ENCODE data around the gene CTXN3. TPM values are rescaled to one million over a fixed set of nuclear protein-coding genes. Genes with fewer than 3 reads are reported as not detected.

The CTXN3 gene
- total RNA-seq, 2 donors from 2014 or later, result not detected

DNA sequence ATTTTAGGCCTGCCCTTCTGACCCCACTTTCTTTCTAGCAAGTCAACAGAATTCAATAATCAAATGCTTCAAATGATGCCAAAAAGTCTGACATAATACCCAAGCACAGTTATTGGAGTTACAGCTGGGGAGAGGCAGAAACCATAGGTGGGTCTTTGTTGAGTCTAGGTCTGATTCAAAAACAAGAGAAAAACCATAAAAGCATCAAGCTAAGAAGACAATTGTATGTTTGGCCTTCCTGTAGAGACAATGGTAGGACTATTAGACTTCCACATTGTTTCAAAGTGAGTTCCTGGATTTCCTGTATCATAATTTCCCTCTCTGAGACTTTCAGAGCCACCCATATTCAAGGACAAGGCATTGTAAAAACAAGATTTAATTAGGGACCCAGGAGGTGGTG is 37.5 kb downstream of the CTXN3 start:
- ATAC-seq, result no peak
- DNase-seq, result no peak
- intact Hi-C loops (cut with DNase I), result no loop called here

- no peak for DNase-seq
- intact Hi-C loops (cut with DNase I), result no loop called here
- no peak for ATAC-seq
These were observed 45.8 kb downstream of the CTXN3 start for GRCh38 chr5:127694518-127695171.

GRCh38 chr5:127695346-127695745 is 46.5 kb downstream of the CTXN3 start:
- no peak for ATAC-seq
- intact Hi-C loops (cut with DNase I), result no loop called here
- no peak for DNase-seq

- DNase-seq (no peak), ATAC-seq (no peak)
- intact Hi-C loops (cut with DNase I), result no loop called here
These were observed 47.8 kb downstream of the CTXN3 start for GRCh38 chr5:127696683-127697082.

DNA sequence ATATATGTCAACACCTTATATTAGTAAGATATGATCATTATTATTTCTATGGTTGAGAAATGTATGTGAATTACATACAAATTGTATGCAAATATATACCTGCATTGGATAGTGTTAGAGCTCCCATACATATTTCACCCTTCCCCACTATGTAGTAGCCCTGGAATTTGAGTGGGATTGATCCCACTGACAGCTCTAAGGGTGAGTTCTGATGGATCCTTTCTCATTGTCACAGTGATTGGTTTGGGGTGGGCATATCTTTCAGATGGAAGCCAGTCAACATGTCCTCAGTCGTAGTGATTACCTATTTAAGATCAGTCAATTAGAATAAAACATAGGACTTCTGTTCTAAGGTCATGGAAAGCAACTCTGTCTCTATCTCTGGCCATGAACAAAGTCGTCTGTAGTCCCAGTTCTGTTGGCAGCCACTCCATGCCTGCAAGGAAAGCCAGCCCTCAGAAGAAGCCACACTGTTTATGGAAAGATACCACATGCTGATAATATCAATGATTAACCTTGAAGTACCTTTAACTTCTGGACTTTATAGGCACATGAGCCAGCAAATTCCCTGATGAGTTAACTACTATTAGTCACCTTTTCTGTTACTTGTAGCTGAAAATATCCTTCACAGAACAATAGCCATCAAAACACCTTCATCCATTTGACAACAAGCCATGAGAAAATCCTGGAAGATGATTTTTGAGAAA is 49.2 kb downstream of the CTXN3 start:
- DNase-seq, result no peak
- ATAC-seq, result no peak
- intact Hi-C loops (cut with DNase I), result no loop called here

- no peak for ATAC-seq
- intact Hi-C loops (cut with DNase I), result no loop called here
- no peak for DNase-seq
These were observed 50.5 kb downstream of the CTXN3 start for GRCh38 chr5:127699416-127699815.

DNA sequence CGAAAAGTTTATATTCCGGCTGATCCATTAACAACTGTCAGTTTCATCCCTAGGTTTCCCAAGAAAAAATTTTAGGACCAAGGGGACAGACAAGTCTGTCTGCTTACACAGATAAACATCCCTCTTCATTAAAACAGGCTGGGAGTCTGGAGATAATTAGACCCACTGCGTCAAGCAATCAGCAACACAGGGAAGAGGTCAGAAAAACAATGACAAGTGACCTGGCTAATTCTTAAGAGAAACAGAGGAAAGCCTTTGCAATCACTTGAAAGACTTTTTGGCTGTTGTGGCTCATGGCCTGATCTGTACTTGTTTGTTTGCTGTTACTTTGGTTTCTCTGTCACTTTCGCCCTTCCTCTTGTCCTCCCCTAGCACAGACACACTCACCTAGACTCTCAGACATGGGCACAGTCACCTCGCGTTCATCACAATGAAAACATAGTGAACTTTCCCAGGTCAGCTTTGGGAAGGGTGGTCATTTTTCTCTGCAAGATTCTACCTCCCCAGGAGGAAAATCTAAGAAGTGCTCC is 51.4 kb downstream of the CTXN3 start:
- intact Hi-C loops (cut with DNase I), result no loop called here
- DNase-seq, result no peak
- ATAC-seq, result no peak

GRCh38 chr5:127702434-127702833 is 53.6 kb downstream of the CTXN3 start:
- DNase-seq (no peak), ATAC-seq (no peak)
- intact Hi-C loops (cut with DNase I), result no loop called here

GRCh38 chr5:127702926-127703561 is 54.2 kb downstream of the CTXN3 start, which contains the start of gene CCDC192:
CCDC192 (plus strand) TSS chr5:127703391; CDS start chr5:127703446, 55 bp downstream.
- no peak for ATAC-seq
- DNase-seq, result no peak
- intact Hi-C loops (cut with DNase I), result no loop called here

DNA sequence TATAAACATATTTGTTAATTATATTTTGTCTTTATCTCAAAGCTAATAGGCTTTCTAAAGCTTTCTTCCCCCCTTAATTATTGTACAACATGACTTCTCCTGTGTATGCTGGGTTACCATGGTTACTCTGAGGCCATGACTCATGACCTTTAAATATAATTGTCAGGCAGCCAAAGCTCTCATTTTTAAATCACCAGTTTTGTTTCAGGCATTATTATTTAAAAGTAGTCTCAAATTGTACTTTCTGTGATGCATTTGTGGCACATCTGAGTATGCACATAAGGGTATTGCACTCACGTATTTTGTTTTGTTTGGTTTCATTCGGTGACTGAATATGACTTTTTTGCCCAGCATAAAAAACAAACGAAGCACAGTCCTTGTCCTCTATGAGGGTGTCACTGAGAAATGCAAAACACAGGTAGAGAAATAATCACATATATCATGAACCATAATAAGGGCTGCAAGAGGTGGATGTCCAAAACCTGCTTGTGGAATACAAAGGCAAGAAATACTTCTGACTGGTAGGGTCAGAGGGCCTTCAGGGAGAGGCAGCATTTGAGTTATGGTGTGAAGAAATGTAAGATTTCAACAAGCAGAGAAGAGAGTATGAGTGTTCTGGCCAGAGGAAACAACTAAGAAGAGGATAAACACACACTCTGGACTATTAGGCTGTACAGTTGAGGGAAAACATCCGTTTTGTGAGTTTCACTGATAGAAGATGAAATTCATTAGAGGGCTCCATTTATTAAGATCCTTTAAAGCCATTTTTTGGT is 56.4 kb downstream of the CTXN3 start:
- ATAC-seq (peak; percentile 75 to 79), DNase-seq (no peak)

DNA sequence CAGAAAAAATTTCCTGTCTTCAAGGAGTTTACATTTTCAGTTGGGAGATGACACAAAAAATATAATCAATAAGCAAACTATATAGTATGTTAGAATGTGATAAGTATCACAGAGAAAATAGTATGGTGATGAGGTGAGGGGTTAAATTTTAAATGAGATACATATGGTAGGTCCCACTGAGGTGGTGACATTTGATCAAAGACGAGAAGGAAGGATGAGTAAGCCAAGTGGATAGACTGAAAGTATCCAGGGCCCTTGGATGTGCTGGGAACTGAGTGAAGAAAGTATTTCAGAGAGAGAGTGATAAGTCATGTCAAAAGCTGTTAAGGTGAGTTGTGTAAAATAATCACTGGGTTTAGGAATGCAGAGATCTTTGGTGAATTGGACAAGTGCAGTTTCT is 57.8 kb downstream of the CTXN3 start:
- DNase-seq, result no peak
- peak in 1 of 2 donors; percentile 43 for ATAC-seq
- intact Hi-C loops (cut with DNase I), result no loop called here

More for the DNA sequence above, 56.4 kb downstream of the CTXN3 start:
- intact Hi-C loops (cut with DNase I), result no loop called here

GRCh38 chr5:127707209-127707608 is 58.3 kb downstream of the CTXN3 start:
- DNase-seq (no peak), ATAC-seq (no peak)
- intact Hi-C loops (cut with DNase I), result no loop called here

Other genes starting within 250 kb of the CTXN3 start
- 10 to 100 TPM; 28.3 to 41.2 TPM for gene PRRC1, start 131.4 kb upstream of the CTXN3 start, total RNA-seq
- gene CCDC192, start 54.3 kb downstream of the CTXN3 start, total RNA-seq, result not detected

All from left cardiac atrium (tissue), 4 donors.